ENCODE data around the gene MCRIP1. TPM values are rescaled to one million over a fixed set of nuclear protein-coding genes. Genes with fewer than 3 reads are reported as not detected.

Gene MCRIP1
- polyA plus RNA-seq, 1 donor (not counting 4 experiments of a cell fraction or from before 2014, with no cell fraction given), result 17.7 TPM

DNA sequence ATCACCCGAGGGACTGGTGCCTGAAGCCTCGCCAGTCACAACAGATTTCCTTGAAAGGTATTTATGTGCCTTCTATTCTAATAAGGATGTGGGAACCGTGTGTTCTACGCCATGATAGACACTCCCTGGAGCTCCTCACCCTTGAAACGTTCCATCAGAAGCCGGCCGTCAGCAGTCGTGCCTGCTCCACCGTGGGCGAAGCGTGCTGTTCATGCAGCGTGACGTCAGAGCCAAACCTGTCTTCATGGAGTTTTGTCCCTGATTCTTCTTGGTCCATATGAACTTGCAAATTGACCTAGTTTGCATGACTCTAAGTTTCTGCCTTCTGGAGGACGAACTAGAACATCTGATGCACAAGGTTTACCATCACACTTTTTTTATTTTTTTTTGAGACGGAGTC lies 6.2 kb upstream of the MCRIP1 start:
- no peak overlapping the region for H3K27ac ChIP-seq (ENCODE audit: control insufficient read depth, insufficient read depth, low read length)
- H3K9me3 ChIP-seq (ENCODE audit: control insufficient read depth, low read depth, low read length), result no peaks in the 10 kb centered on the region
- FAIRE-seq (no peak), DNase-seq (ENCODE audit: low read depth, low spot score) (no peak)
- no peaks in the 10 kb centered on the region for H3K27me3 ChIP-seq (ENCODE audit: control insufficient read depth, extremely low read depth, insufficient read depth, low read length)
- peak overlapping the region; percentile 16 for H2AFZ ChIP-seq (ENCODE audit: control insufficient read depth, low read length)
- no peak overlapping the region for H3K4me2 ChIP-seq (ENCODE audit: control insufficient read depth, extremely low read depth, insufficient read depth, low read depth, low read length)
- TF ChIP-seq, protein P1, sequence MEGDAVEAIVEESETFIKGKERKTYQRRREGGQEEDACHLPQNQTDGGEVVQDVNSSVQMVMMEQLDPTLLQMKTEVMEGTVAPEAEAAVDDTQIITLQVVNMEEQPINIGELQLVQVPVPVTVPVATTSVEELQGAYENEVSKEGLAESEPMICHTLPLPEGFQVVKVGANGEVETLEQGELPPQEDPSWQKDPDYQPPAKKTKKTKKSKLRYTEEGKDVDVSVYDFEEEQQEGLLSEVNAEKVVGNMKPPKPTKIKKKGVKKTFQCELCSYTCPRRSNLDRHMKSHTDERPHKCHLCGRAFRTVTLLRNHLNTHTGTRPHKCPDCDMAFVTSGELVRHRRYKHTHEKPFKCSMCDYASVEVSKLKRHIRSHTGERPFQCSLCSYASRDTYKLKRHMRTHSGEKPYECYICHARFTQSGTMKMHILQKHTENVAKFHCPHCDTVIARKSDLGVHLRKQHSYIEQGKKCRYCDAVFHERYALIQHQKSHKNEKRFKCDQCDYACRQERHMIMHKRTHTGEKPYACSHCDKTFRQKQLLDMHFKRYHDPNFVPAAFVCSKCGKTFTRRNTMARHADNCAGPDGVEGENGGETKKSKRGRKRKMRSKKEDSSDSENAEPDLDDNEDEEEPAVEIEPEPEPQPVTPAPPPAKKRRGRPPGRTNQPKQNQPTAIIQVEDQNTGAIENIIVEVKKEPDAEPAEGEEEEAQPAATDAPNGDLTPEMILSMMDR (optimal IDR thresholded peaks at IDR 0.05 in 1 of 3, IDR thresholded peaks at IDR 0.05 in 1 of 3, conservative IDR thresholded peaks at IDR 0.05 in 1 of 3; ENCODE audit: extremely low read depth in 1 of 3, insufficient read depth in 2 of 3, low read length in 3 of 3), result no peak
- TF ChIP-seq EZH2 (IDR thresholded peaks at IDR 0.05; ENCODE audit: low read length), result no peak
- H3K9me1 ChIP-seq (ENCODE audit: control insufficient read depth, extremely low read depth, insufficient read depth, low read length), result no peaks in the 10 kb centered on the region
- dilution Hi-C loops (cut with MboI; ENCODE audit: extremely low pct_ligation_motif_present, low sequenced_read_pairs), result no loop called here
- peaks cover 12 to 22% of the 10 kb centered on the region in 2 experiments for H3K36me3 ChIP-seq (ENCODE audit: control insufficient read depth in 2 of 2, extremely low read depth in 1 of 2, insufficient read depth in 2 of 2, low read length in 2 of 2)
- H4K20me1 ChIP-seq (ENCODE audit: control insufficient read depth, extremely low read depth, insufficient read depth, low read length), result no peaks in the 10 kb centered on the region
- H3K4me1 ChIP-seq (ENCODE audit: control insufficient read depth, extremely low read depth, insufficient read depth, low read length), result peaks cover 36% of the 10 kb centered on the region
- no peak overlapping the region for H3K9ac ChIP-seq (ENCODE audit: control insufficient read depth, extremely low read depth, insufficient read depth, low read length)
- H3K4me3 ChIP-seq (ENCODE audit: control insufficient read depth in 2 of 3, extremely low read depth in 1 of 3, insufficient read depth in 2 of 3, low read depth in 1 of 3, low read length in 3 of 3), result no peak overlapping the region
- no peaks in the 10 kb centered on the region for H3K79me2 ChIP-seq (ENCODE audit: control insufficient read depth, insufficient read depth, low read length)

- Histone ChIP-seq H3K9me1 (ENCODE audit: control insufficient read depth, extremely low read depth, insufficient read depth, low read length) (no peaks in the 10 kb centered on the region), H3K36me3 (ENCODE audit: control insufficient read depth in 2 of 2, extremely low read depth in 1 of 2, insufficient read depth in 2 of 2, low read length in 2 of 2) (peaks cover 9 to 17% of the 10 kb centered on the region in 2 experiments), H3K27me3 (ENCODE audit: control insufficient read depth, extremely low read depth, insufficient read depth, low read length) (no peaks in the 10 kb centered on the region), H3K79me2 (ENCODE audit: control insufficient read depth, insufficient read depth, low read length) (no peaks in the 10 kb centered on the region), H3K4me1 (ENCODE audit: control insufficient read depth, extremely low read depth, insufficient read depth, low read length) (peaks cover 37% of the 10 kb centered on the region), H4K20me1 (ENCODE audit: control insufficient read depth, extremely low read depth, insufficient read depth, low read length) (no peaks in the 10 kb centered on the region), H3K9ac (ENCODE audit: control insufficient read depth, extremely low read depth, insufficient read depth, low read length) (no peak overlapping the region), H2AFZ (ENCODE audit: control insufficient read depth, low read length) (no peak overlapping the region), H3K9me3 (ENCODE audit: control insufficient read depth, low read depth, low read length) (no peaks in the 10 kb centered on the region), H3K27ac (ENCODE audit: control insufficient read depth, insufficient read depth, low read length) (no peak overlapping the region), H3K4me3 (ENCODE audit: control insufficient read depth in 2 of 3, extremely low read depth in 1 of 3, insufficient read depth in 2 of 3, low read depth in 1 of 3, low read length in 3 of 3) (no peak overlapping the region), H3K4me2 (ENCODE audit: control insufficient read depth, extremely low read depth, insufficient read depth, low read depth, low read length) (no peak overlapping the region)
- FAIRE-seq (no peak), DNase-seq (ENCODE audit: low read depth, low spot score) (no peak)
- no peak for TF ChIP-seq EZH2 (IDR thresholded peaks at IDR 0.05; ENCODE audit: low read length)
- TF ChIP-seq, protein P1 (optimal IDR thresholded peaks at IDR 0.05 in 1 of 3, IDR thresholded peaks at IDR 0.05 in 1 of 3, conservative IDR thresholded peaks at IDR 0.05 in 1 of 3; ENCODE audit: extremely low read depth in 1 of 3, insufficient read depth in 2 of 3, low read length in 3 of 3), result no peak
- dilution Hi-C loops (cut with MboI; ENCODE audit: extremely low pct_ligation_motif_present, low sequenced_read_pairs), result no loop called here
Observed at GRCh38 chr17:81838753-81839255, 5.7 kb upstream of the MCRIP1 start.
